HG02678 (cell line): Measurements from ENCODE around the gene KLRB1.
"Not testable (repeated sequence)": the region's sequence is repeated elsewhere in the genome, so short reads cannot be mapped to it uniquely, and the experiment has no call there.

Source experiments
- ATAC-seq: cut with Tn5 transposase; IDR thresholded peaks from one replicate; pipeline ENCODE4 v1.9.1; 2021; ENCODE audit warnings: mild to moderate bottlenecking, moderate library complexity; ENCODE audit not compliant: unreplicated experiment

KLRB1 gene

DNA sequence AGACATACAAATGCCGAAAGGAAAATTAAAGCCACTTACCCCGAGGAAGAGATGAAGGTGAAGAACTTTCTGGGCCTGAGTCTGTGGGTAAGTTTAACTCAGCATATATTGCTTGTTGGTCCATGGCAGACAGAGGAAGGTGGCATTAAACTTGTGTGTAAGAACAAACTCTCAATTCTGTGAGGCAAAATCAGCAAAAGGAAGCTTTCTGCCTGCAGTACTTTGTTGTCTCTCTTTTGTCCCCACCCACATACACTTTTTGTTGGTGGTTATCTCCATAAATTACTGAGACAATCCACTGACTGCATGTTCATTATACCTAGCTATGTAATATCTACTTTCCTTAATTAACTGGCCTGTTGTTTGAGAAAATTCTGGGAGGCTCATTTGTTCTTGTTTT is at the start of gene KLRB1:
KLRB1 (minus strand) TSS at position 201 of the 400 bp plus-strand sequence; CDS start at position 124, 77 bp downstream.
- ATAC-seq: no peak

DNA sequence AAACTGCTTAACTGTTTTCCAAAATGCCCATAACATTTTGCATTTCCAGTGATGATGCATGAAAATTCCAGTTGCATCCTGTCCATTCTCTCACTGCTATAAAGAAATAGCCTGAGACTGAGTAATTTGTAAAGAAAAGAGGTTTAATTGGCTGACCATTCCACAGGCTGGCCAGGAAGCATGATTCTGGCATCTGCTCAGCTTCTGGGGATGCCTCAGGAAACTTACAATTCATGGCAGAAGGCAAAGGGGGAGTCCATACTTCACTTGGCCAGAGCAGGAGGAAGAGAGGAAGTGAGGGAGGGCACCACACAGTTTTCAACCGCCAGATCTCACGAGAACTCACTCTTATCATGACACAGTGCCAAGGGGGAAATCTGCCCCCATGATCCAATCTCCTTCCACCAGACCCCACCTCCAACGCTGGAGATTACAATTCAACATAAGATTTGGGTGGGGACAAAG is 43.6 kb upstream of the KLRB1 start:
- no peak for ATAC-seq

DNA sequence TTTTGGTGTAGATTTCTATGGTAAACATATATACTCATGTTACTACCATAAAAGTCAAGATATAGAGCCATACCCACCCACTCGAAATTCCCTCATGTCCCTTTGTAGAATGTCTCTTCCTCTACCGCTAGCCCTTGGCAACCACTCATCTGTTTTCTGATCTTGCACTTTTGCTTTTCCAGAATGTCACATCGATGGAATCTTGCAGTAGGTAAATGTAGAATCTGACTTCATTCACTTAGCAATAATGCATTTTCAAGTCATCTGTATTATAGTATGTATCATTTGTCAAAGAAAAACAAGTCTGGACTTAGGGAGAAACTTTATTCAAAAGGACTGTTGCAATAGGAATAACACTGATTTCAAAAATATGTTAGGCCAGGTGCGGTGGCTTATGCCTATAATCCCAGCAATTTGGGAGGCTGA is 42.4 kb upstream of the KLRB1 start:
- ATAC-seq: no peak

GRCh38 chr12:9649532-9649940 is 41.8 kb upstream of the KLRB1 start:
- ATAC-seq: no peak

GRCh38 chr12:9648701-9649531 is 41.2 kb upstream of the KLRB1 start:
- ATAC-seq: no peak

GRCh38 chr12:9647825-9648700 is 40.3 kb upstream of the KLRB1 start:
- ATAC-seq: peak; percentile 71

GRCh38 chr12:9646794-9647781 is 39.4 kb upstream of the KLRB1 start:
- ATAC-seq: no peak

DNA sequence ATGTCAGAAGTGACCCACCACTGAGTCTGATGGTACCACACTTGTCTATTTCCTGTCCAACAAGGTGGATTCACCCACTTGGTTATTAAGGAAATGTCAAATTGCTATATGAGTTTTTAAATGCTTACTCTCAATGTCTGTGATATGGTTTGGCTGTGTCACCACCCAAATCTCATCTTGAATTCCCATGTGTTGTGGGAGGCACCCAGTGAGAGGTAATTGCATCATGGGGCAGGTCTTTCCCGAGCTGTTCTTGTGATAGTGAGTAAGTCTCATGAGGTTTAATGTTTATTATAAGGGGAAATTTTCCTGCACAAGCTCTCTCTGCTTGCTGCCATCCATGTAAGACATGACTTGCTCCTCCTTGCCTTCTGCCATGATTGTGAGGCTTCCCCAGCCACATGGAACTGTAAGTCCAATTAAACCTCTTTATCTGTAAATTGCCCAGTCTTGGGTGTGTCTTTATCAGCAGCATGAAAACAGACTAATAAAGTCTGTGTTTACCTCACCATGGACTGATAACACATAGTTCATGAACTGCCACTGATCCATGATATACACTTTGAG is 37.4 kb upstream of the KLRB1 start:
- not testable (repeated sequence) for ATAC-seq

- no peak for ATAC-seq
Measured at GRCh38 chr12:9643266-9643660, 35.5 kb upstream of the KLRB1 start.

DNA sequence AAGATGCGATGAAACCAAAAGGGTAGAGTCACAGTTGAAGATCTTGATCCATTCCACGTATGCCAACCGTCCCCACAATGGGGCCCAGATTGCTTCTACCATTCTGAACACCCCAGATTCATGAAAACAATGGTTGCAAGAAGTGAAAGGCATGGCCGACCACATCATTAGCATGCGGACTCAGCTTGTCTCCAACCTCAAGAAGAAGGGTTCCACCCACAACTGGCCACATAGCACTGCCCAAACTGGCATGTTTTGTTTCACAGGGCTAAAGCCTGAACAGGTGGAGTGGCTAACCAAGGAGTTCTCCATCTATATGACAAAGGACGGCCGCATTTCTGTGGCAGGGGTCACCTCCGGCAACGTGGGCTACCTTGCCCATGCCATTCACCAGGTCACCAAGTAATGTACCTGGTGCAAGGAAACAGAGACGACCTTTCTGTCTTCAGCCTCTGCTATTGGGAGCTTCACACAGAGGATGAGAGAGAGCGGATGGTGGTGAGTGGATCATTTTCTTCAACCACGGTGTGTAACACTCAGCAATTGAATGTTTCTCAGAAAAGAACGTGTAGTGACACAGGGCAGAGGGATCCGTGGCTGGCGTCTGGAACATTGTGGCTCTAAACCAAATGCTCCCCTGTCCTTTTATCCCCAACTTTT is 35.0 kb upstream of the KLRB1 start:
- ATAC-seq: no peak

- no peak for ATAC-seq
Measured at GRCh38 chr12:9640024-9640423, 32.3 kb upstream of the KLRB1 start.

DNA sequence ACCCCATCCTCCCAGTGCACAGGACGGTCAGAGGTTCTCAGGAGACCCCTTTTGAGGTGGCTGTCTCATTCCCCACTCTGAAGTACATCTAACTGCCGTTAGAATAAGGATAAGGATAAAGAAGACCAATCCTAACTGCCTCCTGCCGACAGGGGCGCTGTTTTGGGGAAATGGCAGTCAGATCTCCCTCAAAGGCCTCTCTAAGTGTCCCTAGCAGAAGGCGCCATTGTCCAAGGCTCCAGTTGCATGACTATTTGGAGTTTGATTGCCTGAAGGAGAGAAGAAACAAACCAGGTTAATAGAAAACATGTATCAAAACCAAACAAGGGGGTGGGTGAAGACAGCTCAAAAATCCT is 29.1 kb upstream of the KLRB1 start:
- ATAC-seq: no peak

- no peak for ATAC-seq
Measured at GRCh38 chr12:9636150-9636850, 28.6 kb upstream of the KLRB1 start.

DNA sequence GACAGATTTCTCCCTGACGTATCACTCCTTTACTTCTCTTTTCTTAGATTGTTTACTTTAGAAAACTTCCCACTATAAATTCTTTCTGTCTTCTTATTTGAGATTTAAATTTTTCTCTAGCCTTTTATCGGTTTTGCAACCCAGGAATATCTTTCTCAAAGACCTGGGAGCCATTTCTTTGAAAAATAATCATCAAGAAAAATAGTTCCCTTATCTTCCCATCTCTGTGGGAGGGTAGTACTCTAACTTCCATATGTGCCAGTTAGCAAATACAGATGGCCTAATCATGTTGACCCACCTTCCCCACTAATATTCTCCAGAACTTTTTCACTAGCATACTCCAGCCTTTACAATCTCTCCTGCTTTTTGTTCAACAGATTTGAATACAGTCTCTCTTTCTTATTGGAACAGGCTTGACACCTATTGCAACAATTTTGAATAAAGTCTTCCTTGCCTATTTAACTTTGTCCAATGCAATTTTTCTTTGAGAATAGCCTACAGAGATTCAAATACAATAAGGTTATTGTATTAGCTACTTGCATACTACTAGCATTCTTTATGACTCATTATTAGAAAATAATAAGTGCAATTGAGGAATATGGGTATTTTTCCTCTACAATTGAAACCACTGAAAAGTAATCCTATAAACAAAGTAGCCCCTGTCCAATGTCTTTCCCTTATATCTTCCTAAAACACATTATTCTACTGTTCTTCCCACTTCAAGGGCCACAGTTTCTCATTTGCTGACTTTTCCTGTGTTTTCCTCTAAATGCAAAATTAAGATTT is 27.4 kb upstream of the KLRB1 start:
- ATAC-seq: no peak

DNA sequence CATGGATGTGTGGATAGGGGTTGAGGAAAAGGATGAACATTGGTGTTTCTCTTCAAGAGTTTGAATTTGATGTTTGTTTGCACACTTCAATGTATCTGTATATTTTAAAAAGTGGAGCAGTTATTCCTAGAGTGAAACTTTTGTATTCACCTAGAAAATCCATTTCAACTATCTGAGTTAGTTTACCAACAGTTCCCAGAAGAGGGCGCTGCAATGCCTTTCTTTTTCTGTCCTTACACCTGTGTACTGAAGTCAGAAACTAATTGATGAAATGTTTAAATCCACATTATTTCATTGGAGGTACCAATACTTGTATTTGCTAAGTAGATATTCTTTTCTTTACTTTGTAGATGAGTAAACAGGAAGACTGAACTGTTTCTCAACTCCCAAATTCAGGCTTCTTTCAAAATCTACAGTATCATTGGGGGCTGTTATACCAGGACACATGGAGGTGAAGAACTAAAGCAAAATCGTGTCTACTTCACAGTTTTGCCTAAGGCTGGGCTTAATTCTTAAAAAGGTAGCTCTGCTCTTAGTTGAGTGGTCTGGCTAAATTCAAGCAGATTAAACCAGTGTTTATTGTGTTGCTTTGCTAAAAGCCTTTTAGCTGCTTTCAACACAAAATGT is 26.6 kb upstream of the KLRB1 start:
- ATAC-seq: peak; percentile 59

DNA sequence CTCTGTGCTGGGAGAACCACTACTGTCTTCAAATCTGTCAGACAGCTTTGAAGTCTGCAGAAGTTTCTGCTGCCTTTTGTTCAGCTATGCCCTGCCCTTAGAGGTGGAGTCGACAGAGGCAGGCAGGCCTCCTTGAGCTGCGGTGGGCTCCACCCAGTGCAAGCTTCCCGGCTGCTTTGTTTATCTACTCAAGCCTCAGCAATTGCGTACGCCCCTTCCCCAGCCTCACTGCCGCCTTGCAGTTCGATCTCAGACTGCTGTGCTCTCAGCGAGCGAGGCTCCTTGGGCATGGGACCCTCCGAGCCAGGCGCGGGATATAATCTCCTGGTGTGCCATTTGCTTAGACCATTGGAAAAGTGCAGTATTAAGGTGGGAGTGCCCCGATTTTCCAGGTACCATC is 25.1 kb upstream of the KLRB1 start:
- no peak for ATAC-seq

DNA sequence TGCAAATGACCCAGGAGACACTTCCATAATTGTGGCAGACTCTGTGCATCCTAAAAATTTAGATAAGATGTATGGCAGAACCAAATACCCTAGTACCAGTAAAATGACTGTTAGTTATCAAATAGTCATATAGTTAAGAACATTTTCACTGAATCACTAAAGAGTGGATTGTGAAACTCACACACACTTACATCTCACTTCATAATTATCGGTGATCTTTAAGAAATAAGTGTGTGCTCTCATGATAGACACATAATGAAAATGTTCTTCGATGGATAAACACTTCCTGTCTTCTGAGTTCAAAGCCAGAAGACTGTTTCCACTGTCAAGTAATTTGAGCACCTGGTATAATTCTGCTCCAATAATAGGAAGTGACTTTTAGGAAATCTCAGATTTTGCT is 19.1 kb upstream of the KLRB1 start:
- no peak for ATAC-seq

GRCh38 chr12:9626291-9626690 is 18.6 kb upstream of the KLRB1 start:
- ATAC-seq: no peak
